HG03039 (cell line): ENCODE results near the gene ZDHHC7.
"Not testable (repeated sequence)": the region's sequence is repeated elsewhere in the genome, so short reads cannot be mapped to it uniquely, and the experiment has no call there.

Experiments used
- ATAC-seq: cut with Tn5 transposase; IDR thresholded peaks from one replicate; pipeline ENCODE4 v1.9.1; 2021; ENCODE audit warnings: mild to moderate bottlenecking, moderate library complexity; ENCODE audit not compliant: unreplicated experiment

The ZDHHC7 gene

DNA sequence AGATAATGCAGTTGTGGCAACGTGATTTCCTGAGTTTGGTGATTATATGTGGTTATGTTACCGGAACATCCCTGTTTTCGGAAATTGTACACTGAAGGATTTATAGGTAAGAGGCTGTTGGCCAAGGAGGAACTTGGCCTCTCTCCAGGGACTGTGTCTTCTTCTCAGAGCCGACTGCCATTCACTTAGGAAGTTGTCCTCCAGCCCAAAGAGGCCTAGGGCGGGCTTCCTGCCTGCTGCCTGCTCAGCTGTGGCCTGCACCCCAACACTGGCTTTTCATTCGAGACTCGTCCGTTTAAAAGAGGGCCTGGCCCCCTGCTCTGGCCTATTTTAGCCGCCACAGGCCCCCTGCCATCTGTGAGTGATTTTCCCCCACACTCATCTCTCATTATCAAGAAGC is 64.3 kb downstream of the ZDHHC7 start:
- no peak for ATAC-seq

DNA sequence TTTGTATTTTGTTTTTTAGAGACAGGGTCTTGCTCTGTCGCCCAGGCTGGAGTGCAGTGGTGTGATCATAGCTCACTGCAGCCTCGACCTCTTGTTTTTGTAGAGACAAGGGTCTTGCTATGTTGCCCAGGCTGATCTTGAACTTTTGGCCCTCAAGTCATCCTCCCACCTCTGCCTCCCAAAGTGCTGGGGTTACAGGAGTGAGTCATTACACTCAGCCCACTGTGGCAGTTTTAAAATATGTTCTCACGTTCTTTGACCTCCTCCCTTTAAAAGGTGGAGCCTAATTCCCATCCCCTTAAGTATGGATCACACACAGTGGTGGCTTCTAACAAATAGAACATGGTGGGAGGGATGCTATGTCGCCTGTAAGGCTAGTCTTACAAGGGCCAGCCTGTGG is 67.7 kb downstream of the ZDHHC7 start:
- ATAC-seq, result no peak

DNA sequence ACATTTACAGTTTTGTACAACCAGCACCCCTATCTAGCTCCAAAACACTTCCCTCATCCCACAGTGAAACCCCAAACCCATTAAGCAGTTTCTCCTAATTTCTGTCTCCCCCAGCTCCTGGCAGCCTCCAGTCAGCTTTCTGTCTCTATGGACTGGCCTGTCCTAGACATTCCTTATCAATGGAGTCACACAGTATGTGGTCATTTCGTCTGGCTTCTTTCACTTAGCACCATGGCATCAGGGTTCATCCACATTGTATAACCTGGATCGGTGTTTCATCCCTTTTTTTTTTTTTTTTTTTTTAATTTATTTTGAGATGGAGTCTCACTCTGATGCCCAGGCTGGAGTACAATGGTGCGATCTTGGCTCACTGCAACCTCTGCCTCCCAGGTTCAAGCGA is 68.5 kb downstream of the ZDHHC7 start:
- ATAC-seq, result no peak

DNA sequence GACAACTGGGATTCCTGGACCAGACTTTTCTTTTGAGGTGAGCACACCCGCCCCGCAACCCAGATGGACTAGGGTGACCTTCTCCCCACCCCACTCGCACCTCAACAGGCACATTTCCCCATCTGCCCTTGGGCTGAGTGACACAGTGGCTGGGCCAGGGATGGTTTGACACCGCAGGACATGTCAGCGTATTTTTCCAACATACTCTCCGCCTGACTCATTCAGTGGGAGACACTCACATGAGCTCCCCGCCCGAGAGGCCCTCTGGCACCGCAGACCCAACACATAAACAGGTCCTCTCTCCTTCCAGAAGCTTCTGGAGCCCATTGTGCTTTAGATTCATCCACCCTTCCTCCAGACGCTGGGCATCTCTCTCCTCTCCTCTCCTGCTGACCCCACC is 69.4 kb downstream of the ZDHHC7 start:
- no peak for ATAC-seq

DNA sequence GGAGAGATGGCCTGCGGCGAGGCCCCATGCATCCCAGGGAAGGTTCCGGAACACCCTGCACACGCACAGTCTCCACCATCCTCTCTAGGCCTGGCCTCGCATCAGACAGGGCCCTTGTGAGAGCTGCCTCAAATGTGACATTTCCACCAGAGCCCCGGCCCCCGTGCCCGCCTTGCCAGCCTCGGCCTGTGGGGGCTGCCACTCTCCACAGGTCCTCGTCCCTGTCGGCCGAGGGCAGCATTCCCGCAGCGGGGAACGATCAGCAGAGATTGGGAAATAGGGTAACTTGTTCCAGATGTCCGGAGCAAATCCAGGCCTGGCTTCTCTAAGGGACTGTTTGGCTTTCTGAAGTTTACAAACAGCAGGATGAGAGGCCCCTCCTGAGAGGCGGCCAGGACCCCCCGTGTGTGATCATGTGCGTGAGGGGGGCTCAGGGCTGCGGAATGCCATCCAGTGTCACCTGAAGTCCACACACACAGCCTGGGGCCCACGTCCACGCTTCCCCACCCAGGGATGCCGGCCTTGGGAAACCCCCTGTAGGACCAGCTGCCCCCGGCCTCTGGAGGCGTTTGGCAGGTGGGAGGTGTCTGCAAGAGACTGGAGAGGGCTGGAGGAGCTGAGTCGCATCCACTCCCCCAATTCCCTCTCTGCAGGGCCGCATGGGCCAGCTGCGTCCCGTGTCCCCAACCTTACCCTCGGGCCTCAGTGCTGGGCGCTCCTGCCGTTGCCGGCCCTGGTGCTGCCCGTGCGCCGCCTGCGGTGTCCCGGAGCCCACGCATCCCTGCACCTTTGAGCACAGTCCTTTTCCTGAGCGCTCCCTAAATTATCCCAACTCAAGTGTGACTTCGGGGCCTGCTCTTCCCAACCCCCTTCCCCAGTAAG is 70.4 kb downstream of the ZDHHC7 start:
- ATAC-seq, result no peak

DNA sequence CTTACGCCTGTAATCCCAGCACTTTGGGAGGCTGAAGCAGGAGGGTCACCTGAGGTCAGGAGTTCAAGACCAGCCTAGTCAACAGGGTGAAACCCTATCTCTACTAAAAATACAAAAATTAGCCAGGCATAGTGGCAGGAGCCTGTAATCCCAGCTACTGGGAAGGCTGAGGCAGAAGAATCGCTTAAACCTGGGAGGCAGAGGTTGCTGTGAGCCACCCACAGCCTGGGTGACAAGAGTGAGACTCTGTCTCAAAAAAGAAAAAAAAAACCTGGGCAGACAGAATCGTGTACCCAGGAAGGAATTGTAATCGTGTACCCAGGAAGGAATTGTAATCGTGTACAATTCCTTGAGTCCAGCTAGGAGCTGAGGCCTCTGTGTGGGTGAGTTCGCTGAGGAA is 72.7 kb downstream of the ZDHHC7 start:
- not testable (repeated sequence) for ATAC-seq

DNA sequence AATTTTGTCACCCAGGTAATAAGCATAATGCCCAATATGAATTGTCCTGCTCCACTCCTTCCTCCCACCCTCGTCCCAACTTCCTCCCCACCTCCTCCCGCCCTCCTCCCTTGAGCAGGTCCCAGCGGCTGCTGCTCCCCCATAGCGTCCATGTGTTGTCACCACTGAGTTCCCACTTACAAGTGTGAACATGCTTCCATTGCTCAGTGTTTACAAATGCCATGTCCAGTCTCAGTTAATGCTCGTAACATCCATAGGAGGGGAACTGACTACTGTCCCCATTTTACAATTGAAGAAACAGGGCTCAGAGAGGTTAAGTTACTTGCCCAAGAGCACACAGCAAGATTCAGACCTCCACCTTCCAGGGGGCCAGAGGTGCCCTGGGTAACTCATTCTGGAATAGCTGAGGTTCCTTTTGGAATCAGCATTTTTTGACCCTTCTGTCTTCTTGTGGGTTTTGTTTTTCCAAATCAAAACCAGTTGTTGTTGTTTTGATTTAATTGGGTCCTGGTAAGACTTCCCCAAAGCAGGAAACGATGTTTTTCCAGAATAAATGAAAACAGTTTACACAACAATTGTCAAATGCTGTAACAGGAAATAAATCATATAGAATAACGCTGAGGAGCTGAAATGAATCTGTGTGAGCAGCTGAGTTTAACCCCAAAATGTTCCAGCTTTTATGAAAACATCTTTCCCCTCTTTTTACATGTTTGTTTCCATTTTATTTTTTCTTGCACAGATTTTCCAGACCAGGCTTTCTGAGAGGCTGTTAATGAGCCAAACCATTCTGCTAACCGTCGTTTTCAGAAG is 73.9 kb downstream of the ZDHHC7 start:
- ATAC-seq, result no peak

DNA sequence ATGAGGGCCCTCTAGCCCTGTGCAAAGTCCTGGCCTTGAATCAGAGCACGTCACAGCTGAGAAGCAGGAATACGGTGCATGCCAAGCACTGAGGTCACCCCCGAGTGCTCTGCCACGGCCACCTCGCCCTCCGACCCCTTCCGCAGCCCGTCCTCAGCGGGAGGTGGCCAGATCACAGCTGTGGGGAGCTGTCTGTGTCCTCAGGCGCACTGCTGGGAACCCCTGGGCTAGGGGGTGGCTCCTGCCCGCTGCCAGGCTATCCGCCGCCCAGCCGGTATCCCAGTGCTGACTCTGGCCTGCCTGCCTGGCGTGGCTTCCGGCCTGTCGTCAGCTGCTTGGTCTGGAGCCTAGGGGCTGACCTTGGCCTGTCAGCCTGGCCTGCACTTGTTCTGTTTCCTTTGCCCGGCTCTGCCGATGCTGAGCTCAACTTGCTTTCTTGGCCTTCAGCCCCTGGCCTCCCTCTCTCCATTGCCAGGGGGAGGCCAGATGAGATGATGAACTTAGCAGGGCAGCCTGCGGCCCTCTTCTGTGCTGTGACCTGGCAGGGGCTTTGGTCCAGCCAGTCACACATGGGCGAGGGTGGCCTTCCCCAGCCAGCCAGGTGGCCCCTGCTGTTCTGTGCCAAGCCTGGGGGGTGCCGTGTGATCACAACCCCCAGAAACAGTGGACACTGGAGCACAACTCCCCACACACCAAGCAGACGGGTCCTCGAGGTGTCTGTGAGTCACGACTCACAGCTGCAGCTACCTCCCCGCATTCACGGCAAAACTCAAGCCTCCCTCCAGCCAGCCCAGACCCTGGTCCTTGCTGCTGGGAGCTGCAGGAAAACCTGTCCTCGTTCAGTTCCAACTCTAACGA is 77.3 kb downstream of the ZDHHC7 start:
- no peak for ATAC-seq

DNA sequence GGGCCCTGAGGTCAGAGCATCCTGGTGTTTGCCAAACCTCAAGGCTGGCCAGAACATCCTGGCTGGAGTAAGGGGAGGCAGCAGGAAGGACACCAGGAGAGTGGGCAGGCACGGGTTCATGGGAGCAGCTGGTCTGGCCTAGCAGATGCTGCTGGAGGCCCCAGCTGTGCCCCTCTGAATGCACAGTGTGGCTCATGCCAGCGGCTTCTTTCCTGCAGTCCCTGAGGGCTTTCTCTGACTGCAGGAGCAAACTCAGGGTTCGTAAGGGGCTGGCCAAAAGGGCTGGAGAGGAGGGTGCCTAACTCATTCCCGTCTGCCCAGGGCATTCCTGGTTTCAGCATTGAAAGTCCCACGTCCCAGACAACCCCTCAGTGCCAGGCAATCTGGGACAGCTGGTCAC is 78.7 kb downstream of the ZDHHC7 start:
- no peak for ATAC-seq

DNA sequence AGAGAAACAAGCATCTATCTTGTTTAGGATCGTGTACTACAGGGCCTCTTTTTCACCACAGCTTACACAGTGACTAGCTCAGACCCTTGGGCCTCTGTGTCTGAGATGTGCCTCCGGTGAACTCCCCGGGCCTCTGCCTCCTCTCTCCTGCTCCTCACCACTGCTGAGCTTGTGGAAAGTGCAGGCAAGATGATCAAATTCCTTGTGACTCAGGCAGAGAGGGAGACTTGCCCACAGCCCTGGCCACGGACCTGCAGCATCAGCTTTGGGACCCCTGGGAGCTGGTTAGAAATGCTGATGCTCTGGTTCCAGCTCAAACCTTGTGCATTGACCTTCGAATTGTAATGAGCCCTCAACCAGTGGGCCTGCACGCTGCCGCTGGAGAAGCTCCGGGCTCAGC is 79.8 kb downstream of the ZDHHC7 start:
- ATAC-seq, result no peak

DNA sequence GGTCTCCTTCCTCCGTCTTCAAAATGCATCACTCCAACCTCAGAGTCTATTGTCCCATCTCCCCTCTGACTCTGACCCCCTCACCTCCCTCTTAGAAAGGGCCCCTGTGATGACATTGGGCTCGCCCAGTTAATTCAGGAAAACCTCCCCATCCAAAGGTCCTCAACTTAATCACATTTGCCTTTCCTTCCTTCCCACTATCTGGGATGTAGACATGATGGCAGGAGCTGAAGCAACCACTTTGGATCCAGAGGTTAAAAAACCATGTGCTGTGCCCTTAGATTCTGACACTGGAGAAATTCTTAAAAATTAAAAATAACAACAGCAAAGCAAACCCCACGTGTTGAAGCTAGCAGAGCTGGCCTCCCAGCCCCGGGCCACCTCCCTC is 80.2 kb downstream of the ZDHHC7 start:
- no peak for ATAC-seq

DNA sequence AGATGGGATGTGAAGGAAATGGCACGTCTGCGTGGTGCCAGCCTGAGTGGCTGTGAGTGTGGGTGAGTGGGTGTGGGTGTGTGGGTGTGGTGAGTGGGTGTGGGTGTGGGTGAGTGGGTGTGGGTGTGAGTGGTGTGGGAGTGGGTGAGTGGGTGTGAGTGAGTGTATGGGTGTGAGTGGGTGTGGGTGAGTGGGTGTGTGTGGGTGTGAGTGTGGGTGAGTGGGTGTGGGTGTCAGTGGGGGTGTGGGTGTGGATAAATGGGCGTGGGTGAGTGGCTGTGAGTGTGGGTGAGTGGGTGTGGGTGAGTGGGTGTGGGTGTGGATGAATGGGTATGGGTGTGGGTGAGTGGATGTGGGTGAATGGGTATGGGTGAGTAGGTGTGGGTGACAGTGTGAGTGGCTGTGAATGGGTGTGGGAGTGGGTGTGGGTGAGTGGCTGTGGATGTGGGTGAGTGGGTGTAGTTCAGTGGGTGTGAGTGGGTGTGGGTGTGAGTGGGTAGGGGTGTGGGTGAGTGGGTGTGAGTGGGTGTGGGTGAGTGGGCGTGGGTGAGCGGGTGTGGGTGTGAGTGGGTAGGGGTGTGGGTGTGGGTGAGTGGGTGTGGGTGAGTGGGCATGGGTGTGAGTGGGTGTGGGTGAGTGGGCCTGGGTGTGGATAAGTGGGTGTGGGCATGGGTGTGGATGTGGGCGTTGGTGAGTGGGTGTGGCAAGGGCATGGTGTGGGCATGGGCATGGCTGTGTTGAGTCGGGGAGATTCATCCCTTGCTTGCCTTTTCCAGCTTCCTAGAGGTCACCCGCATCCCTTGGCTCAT is 80.8 kb downstream of the ZDHHC7 start:
- ATAC-seq, result no peak

DNA sequence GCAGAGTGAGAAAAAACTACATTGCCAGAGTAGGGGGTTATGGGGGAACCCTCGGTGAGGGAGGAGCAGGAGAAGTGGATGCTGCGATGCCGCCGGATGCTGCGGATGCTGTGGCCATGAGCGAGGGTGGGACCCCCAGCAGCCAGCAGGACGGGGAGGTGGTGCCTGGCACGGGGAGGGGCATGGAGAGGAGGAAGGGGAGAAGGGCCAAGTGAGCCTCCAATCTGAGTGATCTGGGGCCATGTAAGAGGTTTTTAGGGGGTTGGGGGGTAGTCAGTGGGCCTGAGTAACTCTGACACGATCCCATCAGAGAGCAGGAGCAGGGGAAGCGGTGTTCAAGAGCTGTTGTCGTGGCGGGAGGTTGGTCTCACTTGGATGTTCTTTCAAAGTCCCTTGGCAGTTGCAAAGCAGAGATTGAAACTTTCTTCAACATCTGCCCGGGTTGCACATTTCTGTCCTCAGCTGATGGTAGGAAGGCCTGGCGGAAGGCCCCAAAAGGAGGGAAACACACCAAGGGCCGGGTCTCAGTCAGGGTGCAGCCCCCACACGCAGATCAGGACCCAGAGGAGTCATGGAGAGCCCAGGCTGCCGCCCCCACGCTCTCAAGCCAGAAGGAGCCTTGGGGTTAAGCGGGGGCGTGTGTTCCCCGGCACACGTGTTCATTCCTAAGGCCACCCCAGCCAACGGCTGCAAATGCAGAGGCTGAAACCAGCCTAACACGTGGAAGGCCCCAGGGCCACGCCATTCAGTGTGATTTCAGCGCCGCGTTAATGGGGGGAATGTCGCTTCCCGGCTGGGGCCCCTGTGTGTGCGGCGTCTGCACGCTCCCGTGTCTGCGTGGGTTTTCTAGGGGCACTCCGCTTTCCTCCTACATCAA is 81.7 kb downstream of the ZDHHC7 start:
- ATAC-seq, result no peak

DNA sequence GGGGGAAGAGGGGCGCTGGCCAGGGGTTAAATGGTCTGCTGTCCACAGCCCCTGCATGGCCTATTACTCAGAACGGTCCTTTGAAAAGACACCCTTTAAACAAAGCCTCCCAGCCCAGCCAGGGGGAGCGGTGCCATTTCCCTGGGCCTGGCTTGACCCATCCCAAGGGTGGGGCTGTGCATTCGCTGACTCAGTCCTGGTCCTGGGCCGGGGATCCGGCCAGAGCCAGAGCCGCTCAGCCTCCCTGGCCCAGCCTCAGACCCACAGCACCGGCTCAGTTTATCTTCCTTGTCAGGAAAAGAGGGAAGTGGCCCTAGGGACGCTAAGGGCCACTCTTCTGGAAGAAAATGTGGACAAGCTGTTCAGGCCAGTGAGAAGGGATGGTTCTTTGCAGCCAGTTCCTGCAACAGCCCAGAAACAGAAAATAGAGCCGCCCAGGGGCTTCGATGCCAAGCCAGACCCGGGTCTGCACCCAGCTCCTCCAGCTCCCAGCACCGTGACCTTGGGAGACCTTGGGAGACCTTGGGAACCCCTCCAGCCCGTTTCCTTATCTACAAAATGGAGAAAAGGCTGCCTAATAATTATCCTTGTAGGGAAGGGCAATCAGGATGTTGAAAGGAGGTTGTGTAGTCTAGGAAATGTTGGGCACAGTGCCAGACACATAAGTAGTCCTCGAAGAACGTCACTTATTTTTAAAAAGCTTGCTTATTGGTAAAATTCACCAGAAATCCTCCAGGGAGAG is 82.5 kb downstream of the ZDHHC7 start:
- ATAC-seq, result no peak

DNA sequence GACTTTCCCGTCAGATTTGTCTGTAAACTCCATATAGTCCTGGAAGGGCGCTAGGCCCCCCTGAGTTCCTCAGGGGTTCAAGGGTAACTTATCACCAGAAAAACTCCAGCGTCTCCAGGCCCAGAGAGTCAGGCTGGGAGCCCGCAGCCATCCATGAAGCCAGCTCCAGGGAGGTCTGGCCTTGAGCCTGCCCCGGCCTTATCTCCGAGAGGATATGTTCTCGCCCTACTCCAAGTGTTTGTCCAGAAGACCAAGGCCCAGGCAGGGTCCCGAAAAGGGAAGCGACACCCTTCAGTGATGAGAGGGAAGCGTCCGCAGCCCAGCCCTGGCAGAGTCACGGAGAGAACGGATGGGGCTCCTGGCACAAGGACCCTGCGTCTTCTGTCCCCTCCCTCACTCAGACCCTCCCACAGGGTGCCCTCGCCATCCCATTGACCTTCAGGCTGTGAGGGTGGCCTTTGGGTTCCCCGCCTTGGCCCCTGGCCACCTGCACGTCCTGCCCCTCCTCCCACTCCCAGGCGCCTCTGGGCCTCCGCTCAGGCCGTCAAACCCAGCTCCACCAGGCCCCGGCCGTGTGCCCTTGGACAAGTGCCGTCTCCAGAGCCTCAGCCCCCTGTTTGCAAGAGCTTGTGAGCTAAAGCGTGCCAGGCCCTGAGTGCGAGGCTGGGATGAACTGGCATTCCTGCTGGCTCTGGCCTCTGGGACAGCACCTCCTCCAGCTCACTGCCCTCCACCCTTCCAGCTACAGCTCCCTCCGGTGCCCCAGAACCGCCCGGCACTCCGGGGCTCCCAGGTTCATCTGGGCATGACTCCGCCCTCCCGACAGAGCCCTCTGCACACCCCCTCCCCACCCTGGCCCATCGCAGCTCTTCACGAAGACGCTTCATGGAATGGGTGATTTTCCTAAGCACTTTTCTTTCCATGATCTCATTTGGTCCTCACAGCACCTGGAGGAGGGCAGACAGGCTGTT is 83.4 kb downstream of the ZDHHC7 start:
- ATAC-seq, result no peak

DNA sequence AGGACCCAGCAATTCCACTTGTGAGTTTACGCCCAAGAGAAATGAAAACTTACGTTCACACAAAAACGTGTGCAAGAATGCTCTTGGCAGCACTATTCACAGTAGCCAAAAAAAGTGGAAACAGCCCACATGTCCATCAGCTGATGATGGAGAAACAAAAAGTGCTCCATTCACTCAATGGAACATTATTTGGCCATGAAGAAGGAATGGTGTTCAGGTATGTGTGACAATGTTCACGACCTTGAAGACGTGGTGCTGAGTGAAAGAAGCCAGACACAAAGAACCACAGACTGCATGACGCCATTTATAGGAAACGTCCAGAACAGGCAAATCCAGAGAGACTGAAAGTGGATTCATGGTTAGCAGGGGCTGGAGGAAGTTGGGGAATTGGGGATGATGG is 84.9 kb downstream of the ZDHHC7 start:
- ATAC-seq, result no peak

DNA sequence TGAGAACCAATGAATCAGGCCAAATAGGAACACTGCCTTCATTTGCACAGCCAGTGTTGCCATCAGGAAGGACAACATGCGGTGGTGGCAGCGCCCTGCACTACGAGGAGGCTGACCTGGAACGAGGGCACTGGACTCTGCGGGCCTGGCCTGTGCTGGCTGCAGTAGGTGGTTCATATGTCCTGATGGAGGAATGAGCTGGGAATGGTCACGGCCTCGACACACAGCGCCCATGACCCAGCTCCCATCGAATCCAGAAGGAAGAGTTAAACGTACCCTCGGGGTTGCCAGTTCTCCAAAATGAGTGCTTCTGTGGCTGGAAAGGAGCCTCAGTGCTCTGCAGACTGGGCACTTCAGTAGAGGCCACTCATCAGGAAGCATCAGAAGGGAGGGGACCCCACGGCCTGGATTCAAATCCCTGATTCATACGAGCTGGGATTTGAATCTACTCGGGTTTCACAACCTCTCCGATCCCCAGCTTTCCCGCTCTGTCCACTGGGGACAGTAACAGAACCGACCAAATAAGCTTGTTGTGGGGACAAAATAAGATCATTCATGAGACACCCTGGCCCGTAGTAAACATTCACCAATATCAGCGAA is 85.5 kb downstream of the ZDHHC7 start:
- ATAC-seq, result no peak
